Neural progenitor cell (in vitro differentiated cells): ENCODE data around the gene SLC39A13.

Experiments used
- EZH2 ChIP-seq: fragments of 200-600 bp; sonication (generic); IDR thresholded peaks from 2 replicates; pipeline ENCODE4 v1.6.1; 2017; ENCODE audit warnings: antibody characterized with exemption, mild to moderate bottlenecking, moderate library complexity
- EZH2phosphoT487 ChIP-seq: fragments of 200-600 bp; sonication (generic); IDR thresholded peaks from 2 replicates; pipeline ENCODE4 v1.6.1; 2017; ENCODE audit warnings: antibody characterized with exemption
- TF ChIP-seq, protein P1 (sequence below): fragments of 200-600 bp; sonication (generic); IDR thresholded peaks from 2 replicates; pipeline ENCODE4 v1.5.1; 2017; ENCODE audit warnings: antibody characterized with exemption, mild to moderate bottlenecking

- TF ChIP-seq, protein P1, sequence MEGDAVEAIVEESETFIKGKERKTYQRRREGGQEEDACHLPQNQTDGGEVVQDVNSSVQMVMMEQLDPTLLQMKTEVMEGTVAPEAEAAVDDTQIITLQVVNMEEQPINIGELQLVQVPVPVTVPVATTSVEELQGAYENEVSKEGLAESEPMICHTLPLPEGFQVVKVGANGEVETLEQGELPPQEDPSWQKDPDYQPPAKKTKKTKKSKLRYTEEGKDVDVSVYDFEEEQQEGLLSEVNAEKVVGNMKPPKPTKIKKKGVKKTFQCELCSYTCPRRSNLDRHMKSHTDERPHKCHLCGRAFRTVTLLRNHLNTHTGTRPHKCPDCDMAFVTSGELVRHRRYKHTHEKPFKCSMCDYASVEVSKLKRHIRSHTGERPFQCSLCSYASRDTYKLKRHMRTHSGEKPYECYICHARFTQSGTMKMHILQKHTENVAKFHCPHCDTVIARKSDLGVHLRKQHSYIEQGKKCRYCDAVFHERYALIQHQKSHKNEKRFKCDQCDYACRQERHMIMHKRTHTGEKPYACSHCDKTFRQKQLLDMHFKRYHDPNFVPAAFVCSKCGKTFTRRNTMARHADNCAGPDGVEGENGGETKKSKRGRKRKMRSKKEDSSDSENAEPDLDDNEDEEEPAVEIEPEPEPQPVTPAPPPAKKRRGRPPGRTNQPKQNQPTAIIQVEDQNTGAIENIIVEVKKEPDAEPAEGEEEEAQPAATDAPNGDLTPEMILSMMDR: no peak
- TF ChIP-seq EZH2 (no peak), EZH2phosphoT487 (no peak)
These were observed 38.4 kb downstream of the SLC39A13 start for GRCh38 chr11:47446833-47447232.
